Raji (cell line): Measurements from ENCODE around the gene FAT2.

Experiments used
- POLR2A ChIP-seq: IDR thresholded peaks from 2 replicates; pipeline ENCODE4 v1.6.1; 2011; ENCODE audit warnings: low read depth, low read length, control low read depth; ENCODE audit not compliant: insufficient read depth

The FAT2 gene

GRCh38 chr5:151556806-151557205, 34.3 kb downstream of the FAT2 start:
- no peak for TF ChIP-seq POLR2A

GRCh38 chr5:151555760-151556576, 35.2 kb downstream of the FAT2 start:
- TF ChIP-seq POLR2A: no peak

- TF ChIP-seq POLR2A: no peak
Observed at GRCh38 chr5:151553695-151554094, 37.4 kb downstream of the FAT2 start.

- TF ChIP-seq POLR2A: no peak
Observed at GRCh38 chr5:151553130-151553670, 37.9 kb downstream of the FAT2 start.

GRCh38 chr5:151551985-151552384, 39.1 kb downstream of the FAT2 start:
- no peak for TF ChIP-seq POLR2A

GRCh38 chr5:151550146-151550545, 41.0 kb downstream of the FAT2 start:
- TF ChIP-seq POLR2A: no peak

GRCh38 chr5:151549713-151550112, 41.4 kb downstream of the FAT2 start:
- TF ChIP-seq POLR2A: no peak

GRCh38 chr5:151547364-151547763, 43.8 kb downstream of the FAT2 start:
- no peak for TF ChIP-seq POLR2A

GRCh38 chr5:151541571-151541970, 49.6 kb downstream of the FAT2 start:
- no peak for TF ChIP-seq POLR2A
